ENCODE results near the gene CCDC149. TPM values are rescaled to one million over a fixed set of nuclear protein-coding genes. Genes with fewer than 3 reads are reported as not detected.

Gene CCDC149
- total RNA-seq, 1 experiment from 2014 or later, result 9.8 TPM

- no peaks in the 10 kb centered on the region for H3K4me1 ChIP-seq (replicated peaks; ENCODE audit: insufficient read depth)
- H3K9me2 ChIP-seq (ENCODE audit: insufficient read depth), result no peaks in the 10 kb centered on the region
- no peaks in the 10 kb centered on the region for H3K27me3 ChIP-seq (ENCODE audit: insufficient read depth, low read depth)
- H2AFZ ChIP-seq, result no peak overlapping the region
- no peaks in the 10 kb centered on the region for H3K36me3 ChIP-seq (ENCODE audit: low read depth)
- H3K9me3 ChIP-seq (ENCODE audit: insufficient read depth, low read depth), result peaks cover 6% of the 10 kb centered on the region; the same call in 1 of the 2 replicates
- no peak for DNase-seq
- H3F3A ChIP-seq (ENCODE audit: insufficient read depth, low read depth), result no peaks in the 10 kb centered on the region
- H3K4me3 ChIP-seq, result no peak overlapping the region
- POLR2A ChIA-PET (ENCODE audit: unreplicated experiment), result interaction anchor here (0.6 kb wide), 1 partner anchor 110 kb away, joined by 3 read pairs; no protein-coding TSS in a partner anchor
- TF ChIP-seq EZH2 (IDR thresholded peaks at IDR 0.05; ENCODE audit: low read depth) (no peak), CTCF (conservative IDR thresholded peaks at IDR 0.05) (no peak)
- BruUV-seq (replicated peaks), result no TSS peak
- CTCF ChIA-PET, result no interaction called here
- no peaks in the 10 kb centered on the region for H3K79me2 ChIP-seq (ENCODE audit: low read depth)
- no peak overlapping the region for H3K27ac ChIP-seq
- no peaks in the 10 kb centered on the region for H4K20me1 ChIP-seq (ENCODE audit: insufficient read depth)
- H3K4me2 ChIP-seq, result no peak overlapping the region
- intact Hi-C loops (cut with micrococcal nuclease; ENCODE audit: unreplicated experiment), result no loop called here
Measured at GRCh38 chr4:24867766-24868296, 45.0 kb downstream of the CCDC149 start.

DNA sequence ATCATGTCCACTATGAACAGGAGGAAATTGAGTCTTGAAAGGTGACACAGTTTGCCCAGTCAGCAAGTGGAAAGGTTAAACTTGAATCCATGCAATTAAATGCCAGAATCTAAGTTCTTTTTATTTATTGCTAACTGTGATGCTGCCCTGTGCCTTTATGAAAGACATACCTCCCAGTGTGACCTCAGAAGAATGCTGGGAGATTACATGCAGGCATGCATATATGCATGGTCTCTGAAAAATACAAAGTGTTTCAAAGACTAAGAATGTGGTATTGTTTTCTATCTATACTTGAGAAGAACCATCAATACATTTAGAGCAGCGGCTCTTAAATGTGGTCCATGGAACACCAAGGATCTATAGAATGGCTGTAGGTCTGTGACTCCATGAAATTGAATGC, 45.6 kb downstream of the CCDC149 start:
- ChIA-PET CTCF (no interaction called here), POLR2A (ENCODE audit: unreplicated experiment) (no interaction called here)
- Histone ChIP-seq H2AFZ (no peak overlapping the region), H3K4me1 (replicated peaks; ENCODE audit: insufficient read depth) (no peaks in the 10 kb centered on the region), H3K4me2 (no peak overlapping the region), H4K20me1 (ENCODE audit: insufficient read depth) (no peaks in the 10 kb centered on the region), H3K9me3 (ENCODE audit: insufficient read depth, low read depth) (peaks cover 6% of the 10 kb centered on the region; the same call in 1 of the 2 replicates), H3K27me3 (ENCODE audit: insufficient read depth, low read depth) (no peaks in the 10 kb centered on the region), H3F3A (ENCODE audit: insufficient read depth, low read depth) (no peaks in the 10 kb centered on the region), H3K79me2 (ENCODE audit: low read depth) (no peaks in the 10 kb centered on the region), H3K9me2 (ENCODE audit: insufficient read depth) (no peaks in the 10 kb centered on the region), H3K36me3 (ENCODE audit: low read depth) (no peaks in the 10 kb centered on the region), H3K27ac (no peak overlapping the region), H3K4me3 (no peak overlapping the region)
- no TSS peak for BruUV-seq (replicated peaks)
- TF ChIP-seq CTCF (conservative IDR thresholded peaks at IDR 0.05) (no peak), EZH2 (IDR thresholded peaks at IDR 0.05; ENCODE audit: low read depth) (no peak)
- intact Hi-C loops (cut with micrococcal nuclease; ENCODE audit: unreplicated experiment), result no loop called here
- no peak for DNase-seq

DNA sequence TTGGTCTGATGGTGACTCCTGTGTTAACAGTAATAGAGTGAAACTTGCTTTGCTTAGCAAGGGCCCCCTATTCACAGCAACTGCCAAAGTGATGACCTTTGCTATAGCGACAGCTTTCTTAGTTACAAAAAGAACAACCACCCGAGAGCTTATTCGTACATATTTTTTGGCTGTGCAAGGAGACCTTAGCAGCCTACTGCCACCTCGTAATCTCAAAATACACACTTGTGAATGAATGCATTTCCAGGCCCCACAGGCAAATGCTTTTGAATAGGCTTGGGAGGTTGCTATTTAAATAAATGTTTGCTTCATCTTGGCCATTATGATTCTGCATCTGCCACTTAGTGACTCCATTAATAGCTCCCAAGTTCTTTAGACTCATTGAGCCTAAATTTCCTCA, 47.4 kb downstream of the CCDC149 start:
- Histone ChIP-seq H3K9me2 (ENCODE audit: insufficient read depth) (no peaks in the 10 kb centered on the region), H3F3A (ENCODE audit: insufficient read depth, low read depth) (no peaks in the 10 kb centered on the region), H3K79me2 (ENCODE audit: low read depth) (no peaks in the 10 kb centered on the region), H3K27me3 (ENCODE audit: insufficient read depth, low read depth) (no peaks in the 10 kb centered on the region), H3K36me3 (ENCODE audit: low read depth) (no peaks in the 10 kb centered on the region), H3K9me3 (ENCODE audit: insufficient read depth, low read depth) (peaks cover 6% of the 10 kb centered on the region; the same call in 1 of the 2 replicates), H3K4me3 (no peak overlapping the region), H3K27ac (no peak overlapping the region), H3K4me1 (replicated peaks; ENCODE audit: insufficient read depth) (no peaks in the 10 kb centered on the region), H2AFZ (no peak overlapping the region), H4K20me1 (ENCODE audit: insufficient read depth) (no peaks in the 10 kb centered on the region), H3K4me2 (no peak overlapping the region)
- CTCF ChIA-PET, result no interaction called here
- intact Hi-C loops (cut with micrococcal nuclease; ENCODE audit: unreplicated experiment), result no loop called here
- TF ChIP-seq EZH2 (IDR thresholded peaks at IDR 0.05; ENCODE audit: low read depth) (no peak), CTCF (conservative IDR thresholded peaks at IDR 0.05) (no peak)
- POLR2A ChIA-PET (ENCODE audit: unreplicated experiment), result no interaction called here
- no TSS peak for BruUV-seq (replicated peaks)
- DNase-seq, result no peak

All from PC-9 (cell line).